Keratinocyte (primary cell): ENCODE data around the gene FBXL13. TPM values are rescaled to one million over a fixed set of nuclear protein-coding genes. Genes with fewer than 3 reads are reported as not detected.
"Not testable (repeated sequence)": the region's sequence is repeated elsewhere in the genome, so short reads cannot be mapped to it uniquely, and the experiment has no call there.

Experiments used
- DNase-seq: peaks from one replicate; pipeline ENCODE4 v3.0.0-alpha.2; 2011; ENCODE audit warnings: low read depth, missing footprints, low spot score
- FAIRE-seq: peaks from 2 replicates; lab custom pipeline; 2011; peaks lifted over from hg19 to GRCh38; lab: Jason Lieb, UNC
- H2AFZ ChIP-seq: 2 replicates; pipeline ENCODE4 v1.6.0; 2012; ENCODE audit warnings: low read length, control low read depth, inconsistent platforms; ENCODE audit not compliant: control insufficient read depth
- H3K27ac ChIP-seq: 2 replicates; pipeline ENCODE4 v1.5.1; 2011; ENCODE audit warnings: low read length; ENCODE audit not compliant: control insufficient read depth, insufficient read depth
- H3K27me3 ChIP-seq: 3 replicates; pipeline ENCODE4 v1.6.0; 2011; ENCODE audit warnings: low read length; ENCODE audit not compliant: control insufficient read depth, insufficient read depth; ENCODE audit errors: extremely low read depth
- H3K36me3 ChIP-seq, 2 experiments: 2 replicates in 1 of 2; 3 replicates in 1 of 2; pipeline ENCODE4 v1.5.1; 2011; ENCODE audit warnings: low read length in 2 of 2, mild to moderate bottlenecking in 1 of 2; ENCODE audit not compliant: control insufficient read depth in 2 of 2, insufficient read depth in 2 of 2; ENCODE audit errors: extremely low read depth in 1 of 2
- H3K4me1 ChIP-seq: 3 replicates; pipeline ENCODE4 v1.5.1; 2011; ENCODE audit warnings: low read length; ENCODE audit not compliant: control insufficient read depth, insufficient read depth; ENCODE audit errors: extremely low read depth
- H3K4me2 ChIP-seq: 3 replicates; pipeline ENCODE4 v1.6.0; 2011; ENCODE audit warnings: low read depth, low read length; ENCODE audit not compliant: control insufficient read depth, insufficient read depth; ENCODE audit errors: extremely low read depth
- H3K4me3 ChIP-seq, 3 experiments: fragments of 200-600 bp in 1 of 3; sonication (generic) in 1 of 3; 2 replicates in 2 of 3; 3 replicates in 1 of 3; pipeline ENCODE4 v1.5.1; 2011 to 2016; ENCODE audit warnings: low read length in 3 of 3, mild to moderate bottlenecking in 3 of 3, control low read depth in 2 of 3, inconsistent platforms in 1 of 3, low read depth in 1 of 3, mixed read lengths in 1 of 3, mixed run types in 1 of 3, moderate library complexity in 1 of 3; ENCODE audit not compliant: control insufficient read depth in 2 of 3, insufficient read depth in 2 of 3; ENCODE audit errors: extremely low read depth in 1 of 3
- H3K79me2 ChIP-seq: 2 replicates; pipeline ENCODE4 v1.6.0; 2012; ENCODE audit warnings: low read length; ENCODE audit not compliant: control insufficient read depth, insufficient read depth
- H3K9ac ChIP-seq: 3 replicates; pipeline ENCODE4 v1.6.0; 2011; ENCODE audit warnings: low read length; ENCODE audit not compliant: control insufficient read depth, insufficient read depth; ENCODE audit errors: extremely low read depth
- H3K9me1 ChIP-seq: 3 replicates; pipeline ENCODE4 v1.6.0; 2011; ENCODE audit warnings: low read length; ENCODE audit not compliant: control insufficient read depth, insufficient read depth; ENCODE audit errors: extremely low read depth
- H3K9me3 ChIP-seq: 2 replicates; pipeline ENCODE4 v1.5.1; 2012; ENCODE audit warnings: low read depth, low read length; ENCODE audit not compliant: control insufficient read depth
- H4K20me1 ChIP-seq: 3 replicates; pipeline ENCODE4 v1.6.0; 2011; ENCODE audit warnings: low read length; ENCODE audit not compliant: control insufficient read depth, insufficient read depth; ENCODE audit errors: extremely low read depth
- EZH2 ChIP-seq: IDR thresholded peaks from one replicate; pipeline ENCODE4 v1.6.1; 2012; ENCODE audit warnings: inconsistent platforms, mild to moderate bottlenecking, low read length, moderate library complexity
- dilution Hi-C: fragments of 300-500 bp; cut with MboI; formaldehyde crosslinking; loops from one replicate; pipeline ENCODE4 v1.7.0; 2020; ENCODE audit warnings: low sequenced_read_pairs; ENCODE audit not compliant: extremely low pct_ligation_motif_present
- polyA plus RNA-seq, 5 experiments: library from polyadenylated mRNA; depleted of rRNA in 3 of 5; stranded (reverse) in 3 of 5; stranded (forward) in 1 of 5; unstranded in 1 of 5; fragments of >200 nt; gene quantifications; 1 replicate in 1 of 5; 2 replicates in 3 of 5; 3 replicates in 1 of 5; pipeline versions ENCODE4 v1.2.1 to v1.2.3, GENCODE V29; 2011 to 2012; ENCODE audit warnings: missing spikeins in 2 of 5, low read depth in 1 of 5, low replicate concordance in 1 of 5
- TF ChIP-seq, protein P1 (sequence below), 3 experiments: IDR thresholded peaks in 1 of 3; conservative IDR thresholded peaks in 1 of 3; optimal IDR thresholded peaks in 1 of 3; 2 replicates in 2 of 3; 3 replicates in 1 of 3; pipeline versions ENCODE3 to v1.5.1; 2011; ENCODE audit warnings: low read length in 3 of 3, mild to moderate bottlenecking in 3 of 3, moderate library complexity in 2 of 3, control low read depth in 1 of 3, inconsistent platforms in 1 of 3; ENCODE audit not compliant: insufficient read depth in 2 of 3; ENCODE audit errors: extremely low read depth in 1 of 3

FBXL13 gene
- polyA plus RNA-seq, 1 donor (not counting 4 experiments of a cell fraction or from before 2014, with no cell fraction given) = 0.20 TPM

GRCh38 chr7:103037476-103037822 is 37.1 kb downstream of the FBXL13 start:
- FAIRE-seq = no peak
- H3K79me2 ChIP-seq = no peaks in the 10 kb centered on the region
- no peak overlapping the region for H2AFZ ChIP-seq
- H3K9ac ChIP-seq = no peak overlapping the region
- no peak for TF ChIP-seq EZH2
- TF ChIP-seq, protein P1, sequence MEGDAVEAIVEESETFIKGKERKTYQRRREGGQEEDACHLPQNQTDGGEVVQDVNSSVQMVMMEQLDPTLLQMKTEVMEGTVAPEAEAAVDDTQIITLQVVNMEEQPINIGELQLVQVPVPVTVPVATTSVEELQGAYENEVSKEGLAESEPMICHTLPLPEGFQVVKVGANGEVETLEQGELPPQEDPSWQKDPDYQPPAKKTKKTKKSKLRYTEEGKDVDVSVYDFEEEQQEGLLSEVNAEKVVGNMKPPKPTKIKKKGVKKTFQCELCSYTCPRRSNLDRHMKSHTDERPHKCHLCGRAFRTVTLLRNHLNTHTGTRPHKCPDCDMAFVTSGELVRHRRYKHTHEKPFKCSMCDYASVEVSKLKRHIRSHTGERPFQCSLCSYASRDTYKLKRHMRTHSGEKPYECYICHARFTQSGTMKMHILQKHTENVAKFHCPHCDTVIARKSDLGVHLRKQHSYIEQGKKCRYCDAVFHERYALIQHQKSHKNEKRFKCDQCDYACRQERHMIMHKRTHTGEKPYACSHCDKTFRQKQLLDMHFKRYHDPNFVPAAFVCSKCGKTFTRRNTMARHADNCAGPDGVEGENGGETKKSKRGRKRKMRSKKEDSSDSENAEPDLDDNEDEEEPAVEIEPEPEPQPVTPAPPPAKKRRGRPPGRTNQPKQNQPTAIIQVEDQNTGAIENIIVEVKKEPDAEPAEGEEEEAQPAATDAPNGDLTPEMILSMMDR (optimal IDR thresholded peaks at IDR 0.05 in 1 of 3, IDR thresholded peaks at IDR 0.05 in 1 of 3, conservative IDR thresholded peaks at IDR 0.05 in 1 of 3; ENCODE audit: extremely low read depth in 1 of 3, insufficient read depth in 2 of 3, low read length in 3 of 3) = no peak
- H3K9me1 ChIP-seq = no peaks in the 10 kb centered on the region
- no peak overlapping the region for H3K4me2 ChIP-seq
- no peak overlapping the region for H3K27ac ChIP-seq
- no peak overlapping the region for H3K4me3 ChIP-seq
- no peaks in the 10 kb centered on the region for H4K20me1 ChIP-seq
- DNase-seq = no peak
- dilution Hi-C loops = no loop called here
- H3K9me3 ChIP-seq = no peaks in the 10 kb centered on the region
- no peaks in the 10 kb centered on the region for H3K36me3 ChIP-seq
- no peaks in the 10 kb centered on the region for H3K27me3 ChIP-seq
- H3K4me1 ChIP-seq = no peaks in the 10 kb centered on the region

DNA sequence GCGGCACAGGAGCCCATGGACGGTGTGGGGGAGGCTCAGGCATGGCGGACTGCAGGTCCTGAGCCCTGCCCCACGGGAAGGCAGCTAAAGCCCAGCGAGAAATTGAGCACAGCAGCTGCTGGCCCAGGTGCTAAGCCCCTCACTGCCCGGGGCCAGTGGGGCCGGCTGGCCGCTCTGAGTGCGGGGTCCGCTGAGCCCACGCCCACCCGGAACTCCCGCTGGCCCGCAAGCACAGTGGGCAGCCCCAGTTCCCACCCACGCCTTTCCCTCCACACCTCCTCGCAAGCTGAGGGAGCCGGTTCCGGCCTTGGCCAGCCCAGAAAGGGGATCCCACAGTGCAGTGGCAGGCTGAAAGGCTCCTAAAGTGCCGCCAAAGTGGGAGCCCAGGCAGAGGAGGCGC is 40.3 kb downstream of the FBXL13 start:
- H2AFZ ChIP-seq, H3K27ac ChIP-seq, dilution Hi-C loops, H3K4me2 ChIP-seq, H4K20me1 ChIP-seq, H3K79me2 ChIP-seq, H3K4me1 ChIP-seq, FAIRE-seq, H3K36me3 ChIP-seq, H3K9me1 ChIP-seq, H3K4me3 ChIP-seq, DNase-seq, H3K9ac ChIP-seq, H3K9me3 ChIP-seq, H3K27me3 ChIP-seq: not testable (repeated sequence)

- no peaks in the 10 kb centered on the region for H3K9me3 ChIP-seq
- no peak overlapping the region for H3K4me3 ChIP-seq
- H2AFZ ChIP-seq = no peak overlapping the region
- no peak overlapping the region for H3K27ac ChIP-seq
- no peaks in the 10 kb centered on the region for H4K20me1 ChIP-seq
- no peaks in the 10 kb centered on the region for H3K27me3 ChIP-seq
- no peaks in the 10 kb centered on the region for H3K9me1 ChIP-seq
- TF ChIP-seq EZH2 = no peak
- TF ChIP-seq, protein P1 (optimal IDR thresholded peaks at IDR 0.05 in 1 of 3, IDR thresholded peaks at IDR 0.05 in 1 of 3, conservative IDR thresholded peaks at IDR 0.05 in 1 of 3; ENCODE audit: extremely low read depth in 1 of 3, insufficient read depth in 2 of 3, low read length in 3 of 3) = no peak
- dilution Hi-C loops = no loop called here
- no peaks in the 10 kb centered on the region for H3K4me1 ChIP-seq
- FAIRE-seq = no peak
- H3K36me3 ChIP-seq = no peaks in the 10 kb centered on the region
- no peak for DNase-seq
- H3K4me2 ChIP-seq = no peak overlapping the region
- H3K9ac ChIP-seq = no peak overlapping the region
- H3K79me2 ChIP-seq = no peaks in the 10 kb centered on the region
These were observed 42.8 kb downstream of the FBXL13 start for GRCh38 chr7:103031781-103032180.
